GM18511 (cell line): Measurements from ENCODE around the gene CLEC16A.
A peak's percentile ranks its signal among the peaks of the same experiment; 100 is the strongest.

Source experiments
- ATAC-seq: cut with Tn5 transposase; IDR thresholded peaks from one replicate; pipeline ENCODE4 v1.9.1; 2021; ENCODE audit warnings: mild to moderate bottlenecking, moderate library complexity; ENCODE audit not compliant: unreplicated experiment

Gene CLEC16A

GRCh38 chr16:11011326-11011725 lies 67.0 kb downstream of the CLEC16A start:
- ATAC-seq, result no peak

DNA sequence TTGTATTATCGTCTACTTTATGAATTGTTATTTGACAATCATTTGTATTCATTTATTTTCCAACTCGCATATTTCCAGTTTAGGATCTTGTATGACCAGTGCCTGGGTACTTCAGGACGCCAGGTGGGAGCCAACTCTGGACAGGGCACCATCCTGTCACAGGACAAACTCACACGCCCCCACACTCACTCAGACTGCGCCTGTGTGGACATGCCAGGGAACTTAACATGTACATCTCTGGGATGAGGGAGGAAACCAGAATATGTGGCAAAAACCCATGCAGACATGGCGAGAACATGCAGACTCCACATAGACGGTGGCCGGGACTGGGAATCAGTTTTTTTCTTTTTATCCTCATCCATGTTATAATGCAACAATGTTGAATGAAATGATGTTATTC lies 68.5 kb downstream of the CLEC16A start:
- ATAC-seq, result no peak

GRCh38 chr16:11014136-11014535 lies 69.8 kb downstream of the CLEC16A start:
- no peak for ATAC-seq

GRCh38 chr16:11015076-11015475 lies 70.7 kb downstream of the CLEC16A start:
- no peak for ATAC-seq

GRCh38 chr16:11015607-11016006 lies 71.2 kb downstream of the CLEC16A start:
- ATAC-seq, result no peak

DNA sequence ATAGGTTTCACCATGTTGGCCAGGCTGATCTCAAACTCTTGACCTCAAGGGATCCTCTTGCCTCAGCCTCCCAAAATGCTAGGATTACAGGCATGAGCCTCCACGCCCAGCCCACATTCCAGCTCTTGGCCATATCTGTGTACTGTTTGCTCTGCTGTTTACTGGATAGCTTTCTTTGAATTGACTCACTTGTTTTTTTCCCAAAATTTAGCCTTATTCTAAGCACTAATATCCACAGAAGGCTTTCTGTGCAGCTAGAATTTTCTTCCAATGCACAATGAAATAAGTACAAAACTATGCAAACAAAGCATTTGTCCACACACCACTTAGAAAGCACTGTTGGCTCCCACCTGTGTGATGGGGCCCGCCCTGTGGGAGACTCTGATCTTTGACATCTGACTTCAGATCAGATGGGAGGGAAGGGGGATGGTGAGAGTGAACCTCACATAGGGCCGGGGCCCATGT lies 72.2 kb downstream of the CLEC16A start:
- no peak for ATAC-seq

- no peak for ATAC-seq
Measured at GRCh38 chr16:11016993-11017392, 72.6 kb downstream of the CLEC16A start.

DNA sequence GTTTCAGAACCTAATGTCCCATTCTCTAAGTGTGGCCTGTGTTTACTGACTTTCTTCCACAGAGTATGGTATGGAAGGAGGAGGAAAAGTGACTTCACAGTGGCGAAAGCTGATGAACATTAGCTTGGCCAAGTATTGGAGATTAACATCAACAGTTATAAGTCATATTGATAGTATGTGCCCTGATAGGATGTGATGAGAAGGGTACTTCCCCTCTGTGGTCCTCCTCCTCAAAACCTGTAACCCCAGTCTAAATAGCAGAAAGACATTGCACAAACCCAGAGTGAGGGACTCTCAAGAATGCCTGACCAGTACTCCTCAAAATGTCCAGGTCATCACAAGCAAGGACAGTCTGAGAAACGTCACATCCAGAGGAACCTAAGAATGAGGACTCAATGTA lies 73.1 kb downstream of the CLEC16A start:
- ATAC-seq, result no peak

- no peak for ATAC-seq
Measured at GRCh38 chr16:11020388-11020787, 76.0 kb downstream of the CLEC16A start.

GRCh38 chr16:11020792-11021551 lies 76.6 kb downstream of the CLEC16A start:
- no peak for ATAC-seq

- ATAC-seq, result no peak
Measured at GRCh38 chr16:11022002-11022401, 77.6 kb downstream of the CLEC16A start.

DNA sequence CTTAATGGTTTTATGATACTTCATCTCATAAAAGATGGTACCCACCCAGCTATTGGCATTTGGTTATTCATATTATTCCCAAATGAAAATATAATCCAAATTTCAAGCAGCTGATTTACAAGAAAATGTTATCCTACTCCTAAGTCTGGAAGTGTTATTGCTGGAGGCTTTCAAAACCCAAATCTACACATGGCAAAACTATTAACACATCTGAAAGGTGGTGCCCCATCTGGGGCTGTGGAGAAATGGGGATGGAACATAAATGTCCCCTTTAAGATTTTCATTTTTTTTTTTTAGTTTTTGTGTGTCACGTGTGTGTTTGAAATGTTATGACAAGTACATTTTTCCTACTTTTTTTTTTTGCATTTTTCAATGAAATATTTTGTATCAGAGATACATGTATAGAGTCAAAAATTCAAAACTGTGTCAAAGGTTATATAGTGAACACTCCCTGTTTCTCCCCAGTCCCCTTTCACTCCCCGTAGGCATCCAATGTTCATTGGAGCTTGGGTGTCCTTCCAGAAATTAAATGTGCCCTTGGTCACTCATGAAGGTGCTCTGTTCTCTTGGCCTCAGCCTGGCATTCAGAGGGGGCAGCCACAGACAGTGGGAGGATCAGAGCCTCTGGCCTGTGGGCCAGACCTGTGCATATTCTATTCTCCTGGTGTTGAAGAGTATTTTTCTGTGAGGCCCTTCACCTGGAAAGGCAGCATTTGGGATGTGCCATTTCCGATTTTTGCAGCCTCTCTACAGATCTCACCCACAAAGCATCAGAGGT lies 79.1 kb downstream of the CLEC16A start:
- no peak for ATAC-seq

GRCh38 chr16:11024333-11025053 lies 80.1 kb downstream of the CLEC16A start:
- peak; percentile 20 for ATAC-seq

DNA sequence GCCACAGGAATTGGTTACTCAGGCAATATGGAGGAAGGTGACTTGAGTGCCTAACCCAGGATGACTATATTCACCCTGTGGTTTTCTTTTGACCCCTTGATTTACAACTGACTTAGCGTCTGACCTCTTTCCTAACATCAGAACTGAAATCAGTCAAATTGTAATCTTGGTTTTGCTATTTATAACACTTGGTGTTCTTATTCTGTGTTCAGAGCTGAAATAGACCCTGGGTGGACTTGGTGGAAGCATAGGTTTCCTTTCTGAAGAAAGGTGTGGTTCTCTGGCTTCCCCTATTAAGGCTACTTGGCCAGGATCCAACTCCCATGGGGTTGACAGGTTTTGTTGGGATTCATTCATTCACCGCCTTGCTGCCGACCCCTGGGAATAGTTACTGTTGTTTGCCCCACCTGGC lies 80.8 kb downstream of the CLEC16A start:
- ATAC-seq, result peak; percentile 80

GRCh38 chr16:11029948-11030347 lies 85.6 kb downstream of the CLEC16A start:
- ATAC-seq, result no peak

DNA sequence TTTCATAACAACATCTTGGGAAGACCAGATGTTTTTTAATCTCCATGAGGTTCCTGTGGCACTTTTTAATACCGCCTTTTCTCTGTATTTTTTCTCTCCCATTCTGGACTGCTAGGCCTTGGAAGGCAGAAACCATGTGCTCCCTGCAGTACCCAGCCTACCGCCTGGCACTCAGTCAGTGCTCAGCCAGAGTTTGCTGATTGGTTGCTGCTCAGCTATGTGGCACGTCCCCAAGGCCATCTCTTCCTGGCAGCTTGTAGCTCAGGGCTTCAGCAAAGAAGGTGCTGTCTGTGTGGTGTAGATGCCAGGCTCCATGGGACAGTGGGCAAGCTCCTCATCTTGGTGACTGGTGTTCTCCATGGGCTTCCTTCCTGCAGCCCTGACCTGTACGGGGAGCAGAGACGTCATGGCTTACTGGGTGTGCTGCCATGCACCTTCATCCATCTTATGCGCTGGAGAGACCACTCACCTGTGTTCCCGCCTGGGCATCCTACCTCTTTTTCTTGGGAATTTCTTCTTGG lies 86.7 kb downstream of the CLEC16A start:
- no peak for ATAC-seq

- ATAC-seq, result no peak
Measured at GRCh38 chr16:11032000-11032921, 87.9 kb downstream of the CLEC16A start.

GRCh38 chr16:11032922-11033291 lies 88.5 kb downstream of the CLEC16A start:
- no peak for ATAC-seq

DNA sequence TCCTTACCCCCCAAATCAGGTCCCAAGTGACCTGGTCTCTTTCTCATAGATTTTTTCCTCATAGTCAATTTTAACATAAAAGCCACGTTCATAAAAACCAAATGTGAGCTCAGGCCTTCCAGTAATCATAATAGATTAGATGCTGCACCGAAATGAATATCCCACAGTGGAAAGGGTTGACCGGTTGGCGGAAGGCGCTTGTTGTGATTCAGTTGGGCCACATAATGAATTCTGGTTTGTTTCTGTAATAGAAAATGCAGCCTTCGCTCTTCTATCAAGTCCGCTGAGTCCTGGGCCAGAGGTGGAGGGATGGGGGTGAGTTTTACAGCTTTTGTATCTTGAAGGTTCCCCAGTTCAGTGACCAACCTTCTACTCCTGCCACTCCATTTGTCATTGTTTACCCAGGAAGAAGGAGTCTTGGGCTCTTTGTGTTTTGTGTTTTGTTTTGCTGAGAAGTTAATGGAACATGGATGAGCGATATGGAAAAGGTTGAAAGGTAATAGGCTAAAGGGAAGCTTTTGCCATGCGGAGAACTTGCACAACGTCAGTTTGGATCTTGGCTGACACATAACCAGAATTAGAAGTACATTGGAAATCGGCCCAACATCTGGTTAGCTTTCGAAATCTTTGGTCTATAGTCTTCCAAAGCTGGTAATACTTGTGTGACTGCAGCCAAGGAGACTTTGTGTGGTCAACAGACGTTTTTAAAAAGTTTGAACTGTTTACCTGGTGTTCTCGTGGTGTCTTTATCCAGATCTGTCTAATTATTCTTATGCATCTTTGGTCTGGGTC lies 89.5 kb downstream of the CLEC16A start:
- ATAC-seq, result no peak
